GM10266 (cell line): ENCODE results near the gene PTPN5.

ENCODE experiments used
- DNase-seq: peaks from one replicate; pipeline ENCODE4 v3.0.0; 2012; ENCODE audit errors: extremely low spot score
- TF ChIP-seq, protein P1 (sequence below): IDR thresholded peaks from 2 replicates; pipeline ENCODE4 v1.5.1; 2012; ENCODE audit warnings: mild to moderate bottlenecking, low read depth; ENCODE audit not compliant: control insufficient read depth, insufficient read depth; ENCODE audit errors: missing control alignments

PTPN5 gene

DNA sequence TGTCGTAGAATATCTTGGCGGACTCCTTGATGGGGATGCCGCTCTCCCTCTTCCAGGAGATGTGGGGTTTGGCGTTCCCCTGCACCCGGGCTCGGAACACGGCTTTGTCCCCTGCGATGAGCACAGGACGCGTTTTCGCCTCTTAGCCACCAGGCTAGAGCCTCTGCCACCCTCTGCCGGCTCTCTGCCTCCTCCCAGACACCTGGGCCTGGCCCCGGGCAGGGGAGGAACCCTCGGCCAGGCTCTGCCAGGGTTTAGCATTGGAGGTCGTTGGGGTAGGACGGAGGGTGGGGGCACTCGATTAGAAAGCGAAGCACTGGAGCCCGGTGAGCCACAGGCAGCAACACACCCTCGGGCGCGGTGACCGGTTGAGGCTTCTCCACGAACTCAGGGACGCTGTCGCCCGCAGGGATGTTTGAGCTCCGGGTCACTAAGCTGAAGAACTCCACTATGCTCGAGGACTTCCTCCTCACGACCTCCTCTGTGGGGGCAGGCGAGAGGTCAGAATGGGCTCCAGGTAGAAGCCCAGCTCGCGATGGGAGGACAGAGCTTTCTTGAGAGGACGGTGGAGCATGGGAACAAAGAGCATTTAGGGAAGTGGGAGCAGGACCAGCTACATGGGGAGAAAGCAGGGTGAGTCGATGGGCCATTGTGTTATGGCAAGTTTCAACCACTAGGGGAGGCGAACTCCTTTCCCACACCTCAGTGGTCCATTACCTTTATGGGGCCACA is 69.9 kb downstream of the PTPN5 start:
- peak; percentile 73 for DNase-seq
- TF ChIP-seq, protein P1, sequence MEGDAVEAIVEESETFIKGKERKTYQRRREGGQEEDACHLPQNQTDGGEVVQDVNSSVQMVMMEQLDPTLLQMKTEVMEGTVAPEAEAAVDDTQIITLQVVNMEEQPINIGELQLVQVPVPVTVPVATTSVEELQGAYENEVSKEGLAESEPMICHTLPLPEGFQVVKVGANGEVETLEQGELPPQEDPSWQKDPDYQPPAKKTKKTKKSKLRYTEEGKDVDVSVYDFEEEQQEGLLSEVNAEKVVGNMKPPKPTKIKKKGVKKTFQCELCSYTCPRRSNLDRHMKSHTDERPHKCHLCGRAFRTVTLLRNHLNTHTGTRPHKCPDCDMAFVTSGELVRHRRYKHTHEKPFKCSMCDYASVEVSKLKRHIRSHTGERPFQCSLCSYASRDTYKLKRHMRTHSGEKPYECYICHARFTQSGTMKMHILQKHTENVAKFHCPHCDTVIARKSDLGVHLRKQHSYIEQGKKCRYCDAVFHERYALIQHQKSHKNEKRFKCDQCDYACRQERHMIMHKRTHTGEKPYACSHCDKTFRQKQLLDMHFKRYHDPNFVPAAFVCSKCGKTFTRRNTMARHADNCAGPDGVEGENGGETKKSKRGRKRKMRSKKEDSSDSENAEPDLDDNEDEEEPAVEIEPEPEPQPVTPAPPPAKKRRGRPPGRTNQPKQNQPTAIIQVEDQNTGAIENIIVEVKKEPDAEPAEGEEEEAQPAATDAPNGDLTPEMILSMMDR: peak; percentile 77

GRCh38 chr11:18720808-18721560 is 70.6 kb downstream of the PTPN5 start:
- peak; percentile 72 for DNase-seq
- TF ChIP-seq, protein P1: no peak

- DNase-seq: no peak
- TF ChIP-seq, protein P1: no peak
Observed at GRCh38 chr11:18720091-18720807, 71.3 kb downstream of the PTPN5 start.

DNA sequence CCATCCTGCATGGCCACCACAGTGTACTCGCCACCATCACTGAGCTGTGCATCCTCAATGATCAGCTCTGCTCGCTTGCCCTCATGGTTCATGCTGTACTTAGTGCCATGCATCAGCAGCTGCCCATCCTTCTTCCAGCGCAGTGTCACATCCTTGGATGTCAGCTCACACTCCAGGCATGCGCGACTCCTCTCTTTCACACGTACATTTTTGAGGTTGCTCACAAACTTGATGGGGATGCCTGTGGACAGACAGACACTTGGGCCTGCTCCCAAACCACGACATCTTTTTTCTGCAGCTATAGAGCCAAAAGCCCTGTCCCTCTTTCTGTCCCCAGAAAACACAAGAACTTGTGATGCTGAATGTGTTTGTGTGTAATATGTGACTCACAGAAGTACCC is 76.1 kb downstream of the PTPN5 start:
- TF ChIP-seq, protein P1: no peak
- DNase-seq: no peak

DNA sequence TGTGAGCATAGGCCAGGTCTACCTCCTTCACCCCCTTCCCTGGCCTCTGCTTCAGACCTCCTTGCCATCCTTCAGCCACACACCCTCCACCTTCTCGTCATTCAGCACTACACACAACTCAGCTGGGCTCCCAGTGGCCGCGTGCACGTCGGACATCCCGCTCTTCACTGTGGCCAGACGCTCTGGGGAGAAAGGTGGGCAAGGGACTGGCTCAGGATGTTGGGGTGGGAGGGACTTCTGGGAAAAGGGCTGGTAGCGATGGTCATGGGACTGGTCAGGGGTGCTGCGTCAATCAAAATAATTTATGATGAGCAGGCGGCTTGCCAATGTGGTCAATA is 77.2 kb downstream of the PTPN5 start:
- TF ChIP-seq, protein P1: no peak
- DNase-seq: no peak

DNA sequence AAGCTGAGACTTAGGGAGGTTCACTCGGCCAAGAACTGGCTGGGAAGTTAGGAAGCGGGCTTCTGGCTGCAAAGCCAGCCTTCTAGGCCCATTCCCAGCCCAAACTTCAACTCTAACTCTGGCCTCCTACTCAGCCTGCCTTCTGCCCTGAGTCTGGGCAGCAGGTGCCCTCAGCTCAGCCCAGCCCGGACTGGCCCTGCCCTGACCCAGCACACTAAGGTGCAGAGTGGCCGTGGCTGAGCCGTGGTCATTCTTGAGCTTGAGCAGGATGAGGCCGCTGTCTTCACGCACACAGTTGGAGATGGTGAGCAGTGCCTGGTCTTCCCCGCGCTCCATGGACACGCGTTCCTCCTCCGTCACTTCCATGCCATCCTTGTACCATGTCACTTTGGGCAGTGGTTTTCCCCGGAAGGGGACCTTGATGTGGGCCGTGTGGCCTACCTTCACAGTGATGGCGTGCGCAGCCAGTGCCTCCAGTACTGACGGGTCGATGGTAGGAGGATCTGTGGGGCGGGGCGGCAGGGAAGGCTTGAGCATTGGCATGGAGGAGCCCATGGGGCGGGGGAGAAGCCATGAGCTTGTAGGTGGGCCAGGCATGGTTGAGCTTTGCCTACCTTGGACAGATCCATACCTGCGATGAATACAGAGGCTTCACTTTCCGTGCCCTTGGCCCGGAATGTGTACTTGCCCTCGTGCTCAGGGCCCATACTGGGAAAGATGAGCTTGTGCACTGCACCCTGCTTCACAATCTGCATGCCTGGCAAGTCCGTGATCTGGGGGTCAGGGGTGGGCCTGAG is 77.8 kb downstream of the PTPN5 start:
- TF ChIP-seq, protein P1: no peak

More for the DNA sequence above, 77.8 kb downstream of the PTPN5 start:
- DNase-seq: no peak
